GM23338 (cell line): ENCODE measurements around the gene TRAF1. TPM values are rescaled to one million over a fixed set of nuclear protein-coding genes. Genes with fewer than 3 reads are reported as not detected.

Experiments used
- ATAC-seq: fragments of 200-7000 bp; cut with Tn5 transposase; 3 replicates; pipeline ENCODE4 v1.9.1; 2020
- DNase-seq: peaks from one replicate; pipeline ENCODE4 v3.0.0-alpha.2; 2015; ENCODE audit warnings: low spot score
- H2AFZ ChIP-seq: fragments of 200-600 bp; sonication (generic); 2 replicates; pipeline ENCODE4 v1.8.0; 2016; ENCODE audit warnings: antibody characterized with exemption, mild to moderate bottlenecking, moderate library complexity
- H3F3A ChIP-seq: fragments of 200-600 bp; sonication (generic); replicated peaks from 2 replicates; pipeline ENCODE4 v1.8.0; 2017; ENCODE audit warnings: antibody characterized with exemption, mixed run types, low read depth
- H3K27ac ChIP-seq: fragments of 200-600 bp; sonication (generic); 2 replicates; pipeline ENCODE4 v1.6.1; 2016; ENCODE audit warnings: low read depth
- H3K27me3 ChIP-seq: fragments of 200-600 bp; sonication (generic); 2 replicates; pipeline ENCODE4 v1.8.0; 2016; ENCODE audit warnings: mild to moderate bottlenecking, mixed run types, moderate library complexity; ENCODE audit not compliant: insufficient read depth
- H3K36me3 ChIP-seq: fragments of 200-600 bp; sonication (generic); 2 replicates; pipeline ENCODE4 v1.8.0; 2016; ENCODE audit warnings: mild to moderate bottlenecking; ENCODE audit not compliant: insufficient read depth
- H3K4me1 ChIP-seq: fragments of 200-600 bp; sonication (generic); 2 replicates; pipeline ENCODE4 v1.8.0; 2016; ENCODE audit warnings: mild to moderate bottlenecking, moderate library complexity; ENCODE audit not compliant: insufficient read depth
- H3K4me2 ChIP-seq: fragments of 200-600 bp; sonication (generic); 2 replicates; pipeline ENCODE4 v1.7.1; 2017; ENCODE audit warnings: mixed run types
- H3K4me3 ChIP-seq: fragments of 200-600 bp; sonication (generic); 2 replicates; pipeline ENCODE4 v1.6.1; 2016; ENCODE audit warnings: mixed run types
- H3K79me2 ChIP-seq: fragments of 200-600 bp; sonication (generic); replicated peaks from 2 replicates; pipeline ENCODE4 v1.8.0; 2017; ENCODE audit warnings: mild to moderate bottlenecking; ENCODE audit not compliant: insufficient read depth
- H3K9me2 ChIP-seq: fragments of 200-600 bp; sonication (generic); 2 replicates; pipeline ENCODE4 v1.8.0; 2017; ENCODE audit not compliant: insufficient read depth
- H4K20me1 ChIP-seq: fragments of 200-600 bp; sonication (generic); replicated peaks from 2 replicates; pipeline ENCODE4 v1.8.0; 2017; ENCODE audit warnings: mild to moderate bottlenecking; ENCODE audit not compliant: insufficient read depth
- H3K27ac Mint-ChIP-seq: 2 replicates; pipeline ENCODE4 v1.8.0; 2020; ENCODE audit warnings: inconsistent platforms, mild to moderate bottlenecking, moderate library complexity, mixed read lengths
- H3K27me3 Mint-ChIP-seq: 3 replicates; pipeline ENCODE4 v1.8.0; 2022; ENCODE audit warnings: low read depth, mild to moderate bottlenecking, moderate library complexity, mixed read lengths, inconsistent platforms; ENCODE audit not compliant: insufficient read depth, poor library complexity
- H3K36me3 Mint-ChIP-seq: 3 replicates; pipeline ENCODE4 v1.8.0; 2021; ENCODE audit warnings: low read depth, mild to moderate bottlenecking, inconsistent platforms, moderate library complexity, mixed read lengths
- H3K4me1 Mint-ChIP-seq: 3 replicates; pipeline ENCODE4 v1.8.0; 2020; ENCODE audit warnings: mild to moderate bottlenecking, inconsistent platforms, mixed read lengths
- H3K4me3 Mint-ChIP-seq: 3 replicates; pipeline ENCODE4 v1.8.0; 2021; ENCODE audit warnings: moderate library complexity, mild to moderate bottlenecking, inconsistent platforms, mixed read lengths
- H3K9me3 Mint-ChIP-seq: 3 replicates; pipeline ENCODE4 v1.8.0; 2020; ENCODE audit warnings: moderate library complexity, mild to moderate bottlenecking, inconsistent platforms, mixed read lengths
- CREB1 ChIP-seq: fragments of 250-450 bp; sonication (Bioruptor Pico); IDR thresholded peaks from 2 replicates; pipeline ENCODE4 v1.5.0; 2020; ENCODE audit warnings: low read depth, mild to moderate bottlenecking, moderate library complexity
- CTCF ChIP-seq, 2 experiments: fragments of 200-600 bp in 1 of 2; sonication (generic) in 1 of 2; conservative IDR thresholded peaks; 2 replicates each; pipeline versions ENCODE4 v1.5.1 to v1.6.1; 2016 to 2017; ENCODE audit warnings: antibody characterized with exemption in 2 of 2, low read depth in 2 of 2, mild to moderate bottlenecking in 2 of 2, moderate library complexity in 1 of 2
- ETS1 ChIP-seq: IDR thresholded peaks from 2 replicates; pipeline ENCODE4 v1.6.1; 2016; ENCODE audit warnings: antibody characterized with exemption
- EZH2 ChIP-seq: fragments of 200-600 bp; sonication (generic); IDR thresholded peaks from one replicate; pipeline ENCODE4 v1.8.0; 2017; ENCODE audit warnings: antibody characterized with exemption, mild to moderate bottlenecking, low read depth; ENCODE audit not compliant: unreplicated experiment
- EZH2phosphoT487 ChIP-seq: fragments of 200-600 bp; sonication (generic); IDR thresholded peaks from one replicate; pipeline ENCODE4 v1.8.1; 2018; ENCODE audit warnings: antibody characterized with exemption; ENCODE audit not compliant: unreplicated experiment
- JUNB ChIP-seq: IDR thresholded peaks from one replicate; pipeline ENCODE4 v1.6.1; 2016; ENCODE audit warnings: antibody characterized with exemption; ENCODE audit not compliant: unreplicated experiment
- NANOG ChIP-seq: IDR thresholded peaks from 2 replicates; pipeline ENCODE4 v1.6.1; 2016; ENCODE audit warnings: antibody characterized with exemption, borderline replicate concordance
- POLR2AphosphoS5 ChIP-seq: IDR thresholded peaks from 2 replicates; pipeline ENCODE4 v1.6.1; 2016; ENCODE audit warnings: antibody characterized with exemption, low read depth
- REST ChIP-seq: IDR thresholded peaks from one replicate; pipeline ENCODE4 v1.6.1; 2018; ENCODE audit warnings: antibody characterized with exemption; ENCODE audit not compliant: unreplicated experiment
- STAT1 ChIP-seq: IDR thresholded peaks from one replicate; pipeline ENCODE4 v1.6.1; 2016; ENCODE audit warnings: antibody characterized with exemption; ENCODE audit not compliant: unreplicated experiment
- ZNF114 ChIP-seq: fragments of 250-450 bp; sonication (Bioruptor Pico); IDR thresholded peaks from 2 replicates; pipeline ENCODE4 v1.5.0; 2020; ENCODE audit warnings: mild to moderate bottlenecking, moderate library complexity
- ZNF331 ChIP-seq: fragments of 250-450 bp; sonication (Bioruptor Pico); IDR thresholded peaks from 2 replicates; pipeline ENCODE4 v1.5.0; 2020; ENCODE audit warnings: low read depth, mild to moderate bottlenecking, moderate library complexity
- ZNF462 ChIP-seq: fragments of 250-450 bp; sonication (Bioruptor Pico); IDR thresholded peaks from 2 replicates; pipeline ENCODE4 v1.5.0; 2020; ENCODE audit warnings: mild to moderate bottlenecking, moderate library complexity
- polyA plus RNA-seq: library from polyadenylated mRNA; unstranded; fragments of >200 nt; fragmentation: Nextera tagmentation; extraction: Ambion mirVana; gene quantifications from 2 replicates; pipeline ENCODE4 v1.2.1, GENCODE V29; 2016
- total RNA-seq: library from RNA; depleted of rRNA; stranded (reverse); fragments of >200 nt; shearing (Covaris generic); gene quantifications from 2 replicates; pipeline ENCODE4 v1.2.3, GENCODE V29; 2014

TRAF1 gene
- total and polyA plus RNA-seq, 2 experiments from 2014 or later = 0.39 to 1.4 TPM

- H3K4me3 ChIP-seq = no peak overlapping the region
- H3K27ac Mint-ChIP-seq = no peak overlapping the region
- DNase-seq (no peak), ATAC-seq (no peak)
- peaks cover 3% of the 10 kb centered on the region for H3K4me1 ChIP-seq
- no peaks in the 10 kb centered on the region for H3K9me2 ChIP-seq
- no peaks in the 10 kb centered on the region for H3K79me2 ChIP-seq
- no peaks in the 10 kb centered on the region for H3K9me3 Mint-ChIP-seq
- TF ChIP-seq ZNF114 (CRISPR knock-in tag) (no peak), ZNF462 (CRISPR knock-in tag) (no peak), EZH2 (no peak), POLR2AphosphoS5 (no peak), NANOG (no peak), EZH2phosphoT487 (no peak), REST (no peak), STAT1 (no peak), CREB1 (CRISPR knock-in tag) (no peak), ZNF331 (CRISPR knock-in tag) (no peak), CTCF (conservative IDR thresholded peaks at IDR 0.05; ENCODE audit: low read depth in 2 of 2) (no peak), JUNB (no peak), ETS1 (no peak)
- no peak overlapping the region for H3K27ac ChIP-seq
- H2AFZ ChIP-seq = no peak overlapping the region
- no peak overlapping the region for H3K4me3 Mint-ChIP-seq
- H3K36me3 Mint-ChIP-seq = peaks cover 17% of the 10 kb centered on the region; the same call in 2 of the 3 replicates
- H3K27me3 ChIP-seq = no peaks in the 10 kb centered on the region
- H3K4me2 ChIP-seq = no peak overlapping the region
- peaks cover 8% of the 10 kb centered on the region for H3K27me3 Mint-ChIP-seq
- H3F3A ChIP-seq = peaks cover 8% of the 10 kb centered on the region; the same call in 1 of the 2 replicates
- H3K4me1 Mint-ChIP-seq = peaks cover 12% of the 10 kb centered on the region
- no peaks in the 10 kb centered on the region; the same call in 1 of the 2 replicates for H3K36me3 ChIP-seq
- H4K20me1 ChIP-seq = no peaks in the 10 kb centered on the region; the same call in 1 of the 2 replicates
These were observed 59.9 kb downstream of the TRAF1 start for GRCh38 chr9:120866651-120867050.
